ENCODE data around the gene GRIN2A. TPM values are rescaled to one million over a fixed set of nuclear protein-coding genes. Genes with fewer than 3 reads are reported as not detected.

GRIN2A gene
- total RNA-seq, 1 donor from 2014 or later = 0.52 TPM

- Histone ChIP-seq H3K27me3 (ENCODE audit: control insufficient read depth in 3 of 3, insufficient read depth in 3 of 3, low read length in 3 of 3) (peaks cover 0 to 6% (median 2%) of the 10 kb centered on the region in 3 donors), H3K4me3 (ENCODE audit: low read length in 3 of 3) (no peak overlapping the region), H3K9ac (ENCODE audit: low read depth in 1 of 3, low read length in 3 of 3) (no peak overlapping the region), H3K4me1 (ENCODE audit: control insufficient read depth in 3 of 3, insufficient read depth in 3 of 3, low read length in 3 of 3) (no peaks in the 10 kb centered on the region), H3K27ac (ENCODE audit: low read depth, low read length) (no peak overlapping the region), H3K9me3 (ENCODE audit: control insufficient read depth in 3 of 3, low read length in 3 of 3) (no peaks in the 10 kb centered on the region), H3K36me3 (ENCODE audit: control insufficient read depth in 3 of 3, insufficient read depth in 3 of 3, low read length in 3 of 3) (no peaks in the 10 kb centered on the region)
These were observed 360.9 kb downstream of the GRIN2A start for GRCh38 chr16:9821331-9821730.

- H3K27me3 ChIP-seq (ENCODE audit: control insufficient read depth in 3 of 3, insufficient read depth in 3 of 3, low read length in 3 of 3) = peaks cover 0 to 6% (median 2%) of the 10 kb centered on the region in 3 donors
- no peak overlapping the region for H3K9ac ChIP-seq (ENCODE audit: low read depth in 1 of 3, low read length in 3 of 3)
- no peaks in the 10 kb centered on the region for H3K9me3 ChIP-seq (ENCODE audit: control insufficient read depth in 3 of 3, low read length in 3 of 3)
- H3K36me3 ChIP-seq (ENCODE audit: control insufficient read depth in 3 of 3, insufficient read depth in 3 of 3, low read length in 3 of 3) = no peaks in the 10 kb centered on the region
- no peak overlapping the region for H3K27ac ChIP-seq (ENCODE audit: low read depth, low read length)
- H3K4me1 ChIP-seq (ENCODE audit: control insufficient read depth in 3 of 3, insufficient read depth in 3 of 3, low read length in 3 of 3) = no peaks in the 10 kb centered on the region
- no peak overlapping the region for H3K4me3 ChIP-seq (ENCODE audit: low read length in 3 of 3)
These were observed 361.6 kb downstream of the GRIN2A start for GRCh38 chr16:9820476-9821246.

GRCh38 chr16:9818702-9819101 lies 363.5 kb downstream of the GRIN2A start:
- Histone ChIP-seq H3K4me1 (ENCODE audit: control insufficient read depth in 3 of 3, insufficient read depth in 3 of 3, low read length in 3 of 3) (no peaks in the 10 kb centered on the region), H3K9ac (ENCODE audit: low read depth in 1 of 3, low read length in 3 of 3) (no peak overlapping the region), H3K27me3 (ENCODE audit: control insufficient read depth in 3 of 3, insufficient read depth in 3 of 3, low read length in 3 of 3) (peaks cover 0 to 6% (median 2%) of the 10 kb centered on the region in 3 donors)

GRCh38 chr16:9817586-9817985 lies 364.6 kb downstream of the GRIN2A start:
- Histone ChIP-seq H3K27ac (ENCODE audit: low read depth, low read length) (no peak overlapping the region), H3K9me3 (ENCODE audit: control insufficient read depth in 3 of 3, low read length in 3 of 3) (no peaks in the 10 kb centered on the region), H3K4me3 (ENCODE audit: low read length in 3 of 3) (no peak overlapping the region), H3K27me3 (ENCODE audit: control insufficient read depth in 3 of 3, insufficient read depth in 3 of 3, low read length in 3 of 3) (peaks cover 0 to 6% (median 2%) of the 10 kb centered on the region in 3 donors), H3K4me1 (ENCODE audit: control insufficient read depth in 3 of 3, insufficient read depth in 3 of 3, low read length in 3 of 3) (no peaks in the 10 kb centered on the region), H3K36me3 (ENCODE audit: control insufficient read depth in 3 of 3, insufficient read depth in 3 of 3, low read length in 3 of 3) (no peaks in the 10 kb centered on the region), H3K9ac (ENCODE audit: low read depth in 1 of 3, low read length in 3 of 3) (no peak overlapping the region)

More at GRCh38 chr16:9818702-9819101, 363.5 kb downstream of the GRIN2A start:
- Histone ChIP-seq H3K4me3 (ENCODE audit: low read length in 3 of 3) (no peak overlapping the region), H3K27ac (ENCODE audit: low read depth, low read length) (no peak overlapping the region), H3K9me3 (ENCODE audit: control insufficient read depth in 3 of 3, low read length in 3 of 3) (no peaks in the 10 kb centered on the region), H3K36me3 (ENCODE audit: control insufficient read depth in 3 of 3, insufficient read depth in 3 of 3, low read length in 3 of 3) (no peaks in the 10 kb centered on the region)

GRCh38 chr16:9816644-9817043 lies 365.6 kb downstream of the GRIN2A start:
- Histone ChIP-seq H3K9me3 (ENCODE audit: control insufficient read depth in 3 of 3, low read length in 3 of 3) (no peaks in the 10 kb centered on the region), H3K27ac (ENCODE audit: low read depth, low read length) (no peak overlapping the region), H3K9ac (ENCODE audit: low read depth in 1 of 3, low read length in 3 of 3) (no peak overlapping the region), H3K4me3 (ENCODE audit: low read length in 3 of 3) (no peak overlapping the region), H3K27me3 (ENCODE audit: control insufficient read depth in 3 of 3, insufficient read depth in 3 of 3, low read length in 3 of 3) (peaks cover 0 to 2% (median 0%) of the 10 kb centered on the region in 3 donors), H3K36me3 (ENCODE audit: control insufficient read depth in 3 of 3, insufficient read depth in 3 of 3, low read length in 3 of 3) (no peaks in the 10 kb centered on the region), H3K4me1 (ENCODE audit: control insufficient read depth in 3 of 3, insufficient read depth in 3 of 3, low read length in 3 of 3) (no peaks in the 10 kb centered on the region)

- no peaks in the 10 kb centered on the region for H3K9me3 ChIP-seq (ENCODE audit: control insufficient read depth in 3 of 3, low read length in 3 of 3)
- H3K27ac ChIP-seq (ENCODE audit: low read depth, low read length) = no peak overlapping the region
- H3K4me3 ChIP-seq (ENCODE audit: low read length in 3 of 3) = no peak overlapping the region
- H3K4me1 ChIP-seq (ENCODE audit: control insufficient read depth in 3 of 3, insufficient read depth in 3 of 3, low read length in 3 of 3) = no peaks in the 10 kb centered on the region
- peaks cover 0 to 2% (median 0%) of the 10 kb centered on the region in 3 donors for H3K27me3 ChIP-seq (ENCODE audit: control insufficient read depth in 3 of 3, insufficient read depth in 3 of 3, low read length in 3 of 3)
- H3K9ac ChIP-seq (ENCODE audit: low read depth in 1 of 3, low read length in 3 of 3) = no peak overlapping the region
- H3K36me3 ChIP-seq (ENCODE audit: control insufficient read depth in 3 of 3, insufficient read depth in 3 of 3, low read length in 3 of 3) = no peaks in the 10 kb centered on the region
These were observed 368.6 kb downstream of the GRIN2A start for GRCh38 chr16:9813665-9814064.

- Histone ChIP-seq H3K4me3 (ENCODE audit: low read length in 3 of 3) (no peak overlapping the region), H3K9me3 (ENCODE audit: control insufficient read depth in 3 of 3, low read length in 3 of 3) (no peaks in the 10 kb centered on the region), H3K27ac (ENCODE audit: low read depth, low read length) (no peak overlapping the region), H3K36me3 (ENCODE audit: control insufficient read depth in 3 of 3, insufficient read depth in 3 of 3, low read length in 3 of 3) (no peaks in the 10 kb centered on the region), H3K9ac (ENCODE audit: low read depth in 1 of 3, low read length in 3 of 3) (no peak overlapping the region), H3K4me1 (ENCODE audit: control insufficient read depth in 3 of 3, insufficient read depth in 3 of 3, low read length in 3 of 3) (no peaks in the 10 kb centered on the region), H3K27me3 (ENCODE audit: control insufficient read depth in 3 of 3, insufficient read depth in 3 of 3, low read length in 3 of 3) (no peaks in the 10 kb centered on the region)
These were observed 374.0 kb downstream of the GRIN2A start for GRCh38 chr16:9808210-9808609.

GRCh38 chr16:9807302-9807701 lies 374.9 kb downstream of the GRIN2A start:
- Histone ChIP-seq H3K27me3 (ENCODE audit: control insufficient read depth in 3 of 3, insufficient read depth in 3 of 3, low read length in 3 of 3) (no peaks in the 10 kb centered on the region), H3K4me3 (ENCODE audit: low read length in 3 of 3) (no peak overlapping the region), H3K9me3 (ENCODE audit: control insufficient read depth in 3 of 3, low read length in 3 of 3) (no peaks in the 10 kb centered on the region), H3K36me3 (ENCODE audit: control insufficient read depth in 3 of 3, insufficient read depth in 3 of 3, low read length in 3 of 3) (no peaks in the 10 kb centered on the region), H3K9ac (ENCODE audit: low read depth in 1 of 3, low read length in 3 of 3) (no peak overlapping the region), H3K4me1 (ENCODE audit: control insufficient read depth in 3 of 3, insufficient read depth in 3 of 3, low read length in 3 of 3) (no peaks in the 10 kb centered on the region), H3K27ac (ENCODE audit: low read depth, low read length) (no peak overlapping the region)

- no peak overlapping the region for H3K4me3 ChIP-seq (ENCODE audit: low read length in 3 of 3)
- no peaks in the 10 kb centered on the region for H3K4me1 ChIP-seq (ENCODE audit: control insufficient read depth in 3 of 3, insufficient read depth in 3 of 3, low read length in 3 of 3)
- no peaks in the 10 kb centered on the region for H3K36me3 ChIP-seq (ENCODE audit: control insufficient read depth in 3 of 3, insufficient read depth in 3 of 3, low read length in 3 of 3)
- no peaks in the 10 kb centered on the region for H3K9me3 ChIP-seq (ENCODE audit: control insufficient read depth in 3 of 3, low read length in 3 of 3)
- H3K27me3 ChIP-seq (ENCODE audit: control insufficient read depth in 3 of 3, insufficient read depth in 3 of 3, low read length in 3 of 3) = no peaks in the 10 kb centered on the region
- H3K9ac ChIP-seq (ENCODE audit: low read depth in 1 of 3, low read length in 3 of 3) = no peak overlapping the region
- H3K27ac ChIP-seq (ENCODE audit: low read depth, low read length) = no peak overlapping the region
These were observed 377.1 kb downstream of the GRIN2A start for GRCh38 chr16:9805109-9805508.

- H3K27ac ChIP-seq (ENCODE audit: low read depth, low read length) = no peak overlapping the region
- H3K36me3 ChIP-seq (ENCODE audit: control insufficient read depth in 3 of 3, insufficient read depth in 3 of 3, low read length in 3 of 3) = no peaks in the 10 kb centered on the region
- no peaks in the 10 kb centered on the region for H3K9me3 ChIP-seq (ENCODE audit: control insufficient read depth in 3 of 3, low read length in 3 of 3)
- H3K4me3 ChIP-seq (ENCODE audit: low read length in 3 of 3) = no peak overlapping the region
- H3K4me1 ChIP-seq (ENCODE audit: control insufficient read depth in 3 of 3, insufficient read depth in 3 of 3, low read length in 3 of 3) = peaks cover 0 to 5% (median 5%) of the 10 kb centered on the region in 3 donors
- H3K9ac ChIP-seq (ENCODE audit: low read depth in 1 of 3, low read length in 3 of 3) = no peak overlapping the region
- no peaks in the 10 kb centered on the region for H3K27me3 ChIP-seq (ENCODE audit: control insufficient read depth in 3 of 3, insufficient read depth in 3 of 3, low read length in 3 of 3)
These were observed 380.1 kb downstream of the GRIN2A start for GRCh38 chr16:9802160-9802559.

All from skeletal muscle tissue (tissue), 4 donors.